Omental fat pad (tissue), 4 donors: ENCODE results near the gene CUBN. TPM values are rescaled to one million over a fixed set of nuclear protein-coding genes. Genes with fewer than 3 reads are reported as not detected.

Source experiments
- ATAC-seq: fragments of 150-250 bp; one replicate; pipeline ENCODE4 v1.9.1; 2016; ENCODE audit warnings: mild to moderate bottlenecking, moderate library complexity; ENCODE audit not compliant: low FRiP score
- DNase-seq: peaks from one replicate; pipeline ENCODE4 v3.0.0-alpha.2; 2019; ENCODE audit warnings: low spot score
- CTCF ChIP-seq, 3 donors: fragments of 450-650 bp; IDR thresholded peaks; one replicate each; pipeline ENCODE4 v1.5.1; 2016 to 2017; ENCODE audit warnings: antibody characterized with exemption in 3 of 3, mild to moderate bottlenecking in 3 of 3, moderate library complexity in 2 of 3
- total RNA-seq, 4 donors: library from RNA; depleted of rRNA; stranded (reverse); fragments of >200 nt; gene quantifications; one replicate each; pipeline ENCODE4 v1.1.0, GENCODE V29; 2016

The CUBN gene
- total RNA-seq, 4 donors from 2014 or later, result 1.6 to 4.5 (median 2.2) TPM

GRCh38 chr10:16904639-16905061 lies 225.0 kb downstream of the CUBN start:
- TF ChIP-seq CTCF (IDR thresholded peaks at IDR 0.05), result no peak
- ATAC-seq, result no peak
- no peak for DNase-seq

GRCh38 chr10:16904049-16904448 lies 225.6 kb downstream of the CUBN start:
- TF ChIP-seq CTCF (IDR thresholded peaks at IDR 0.05), result no peak

GRCh38 chr10:16902606-16903005 lies 227.0 kb downstream of the CUBN start:
- DNase-seq (no peak), ATAC-seq (no peak)
- TF ChIP-seq CTCF (IDR thresholded peaks at IDR 0.05), result no peak

More at GRCh38 chr10:16904049-16904448, 225.6 kb downstream of the CUBN start:
- ATAC-seq (no peak), DNase-seq (no peak)

GRCh38 chr10:16901106-16901505 lies 228.5 kb downstream of the CUBN start:
- DNase-seq (no peak), ATAC-seq (no peak)
- TF ChIP-seq CTCF (IDR thresholded peaks at IDR 0.05), result no peak

- no peak for ATAC-seq
- DNase-seq, result no peak
- no peak for TF ChIP-seq CTCF (IDR thresholded peaks at IDR 0.05)
Measured at GRCh38 chr10:16896993-16897392, 232.6 kb downstream of the CUBN start.

GRCh38 chr10:16894821-16895220 lies 234.8 kb downstream of the CUBN start:
- TF ChIP-seq CTCF (IDR thresholded peaks at IDR 0.05), result no peak
- ATAC-seq, result no peak
- no peak for DNase-seq

GRCh38 chr10:16893664-16894063 lies 235.9 kb downstream of the CUBN start:
- no peak for ATAC-seq
- no peak for DNase-seq
- no peak for TF ChIP-seq CTCF (IDR thresholded peaks at IDR 0.05)
